ENCODE measurements around the gene NKD1. TPM values are rescaled to one million over a fixed set of nuclear protein-coding genes. Genes with fewer than 3 reads are reported as not detected.

NKD1 gene
- polyA plus RNA-seq, 1 experiment, result 0.11 TPM

GRCh38 chr16:50537533-50538290, 10.5 kb upstream of the NKD1 start:
- DNase-seq (ENCODE audit: low read depth), result no peak
- CTCF ChIA-PET, result interaction anchor here (2.6 kb wide), 1 partner anchor 28 kb away, joined by 7 read pairs; no protein-coding TSS in a partner anchor
- no peak overlapping the region for H3K4me3 ChIP-seq (ENCODE audit: low read depth, low read length)
- POLR2A ChIA-PET, result no interaction called here
- H3K27me3 ChIP-seq (ENCODE audit: control insufficient read depth, insufficient read depth, low read length), result no peaks in the 10 kb centered on the region
- TF ChIP-seq CTCF (IDR thresholded peaks at IDR 0.05; ENCODE audit: insufficient read depth, low read depth, low read length), result no peak
- H3K36me3 ChIP-seq (ENCODE audit: control insufficient read depth, insufficient read depth, low read length), result no peaks in the 10 kb centered on the region

GRCh38 chr16:50538411-50539052, 9.7 kb upstream of the NKD1 start:
- H3K27me3 ChIP-seq (ENCODE audit: control insufficient read depth, insufficient read depth, low read length), result no peaks in the 10 kb centered on the region; the same call in 1 of the 2 replicates
- POLR2A ChIA-PET, result no interaction called here
- no peak overlapping the region for H3K4me3 ChIP-seq (ENCODE audit: low read depth, low read length)
- no peaks in the 10 kb centered on the region for H3K36me3 ChIP-seq (ENCODE audit: control insufficient read depth, insufficient read depth, low read length)
- DNase-seq (ENCODE audit: low read depth), result no peak
- CTCF ChIA-PET, result no interaction called here
- TF ChIP-seq CTCF (IDR thresholded peaks at IDR 0.05; ENCODE audit: insufficient read depth, low read depth, low read length), result no peak

GRCh38 chr16:50539053-50539695, 9.0 kb upstream of the NKD1 start:
- Histone ChIP-seq H3K36me3 (ENCODE audit: control insufficient read depth, insufficient read depth, low read length) (no peaks in the 10 kb centered on the region), H3K27me3 (ENCODE audit: control insufficient read depth, insufficient read depth, low read length) (no peaks in the 10 kb centered on the region; the same call in 1 of the 2 replicates), H3K4me3 (ENCODE audit: low read depth, low read length) (no peak overlapping the region)
- ChIA-PET POLR2A (no interaction called here), CTCF (no interaction called here)
- no peak for TF ChIP-seq CTCF (IDR thresholded peaks at IDR 0.05; ENCODE audit: insufficient read depth, low read depth, low read length)
- DNase-seq (ENCODE audit: low read depth), result no peak

- Histone ChIP-seq H3K36me3 (ENCODE audit: control insufficient read depth, insufficient read depth, low read length) (no peaks in the 10 kb centered on the region), H3K4me3 (ENCODE audit: low read depth, low read length) (no peak overlapping the region), H3K27me3 (ENCODE audit: control insufficient read depth, insufficient read depth, low read length) (no peaks in the 10 kb centered on the region; the same call in 1 of the 2 replicates)
- no peak for DNase-seq (ENCODE audit: low read depth)
- POLR2A ChIA-PET, result no interaction called here
- TF ChIP-seq CTCF (IDR thresholded peaks at IDR 0.05; ENCODE audit: insufficient read depth, low read depth, low read length), result no peak
- CTCF ChIA-PET, result no interaction called here
Measured at GRCh38 chr16:50539822-50540710, 8.1 kb upstream of the NKD1 start.

All from BJ (cell line).